Measurements from ENCODE around the gene PCMTD2.

Gene PCMTD2

GRCh38 chr20:64228086-64228653, 27.4 kb upstream of the PCMTD2 start:
- H3K4me3 ChIP-seq (ENCODE audit: low read depth, low read length) = no peak overlapping the region
- no peak for TF ChIP-seq CTCF (IDR thresholded peaks at IDR 0.05; ENCODE audit: low read depth, low read length, missing control alignments)
- no peak for DNase-seq (ENCODE audit: low read depth)

GRCh38 chr20:64228751-64229506, 26.6 kb upstream of the PCMTD2 start:
- TF ChIP-seq CTCF (IDR thresholded peaks at IDR 0.05; ENCODE audit: low read depth, low read length, missing control alignments) = no peak
- DNase-seq (ENCODE audit: low read depth) = no peak
- no peak overlapping the region for H3K4me3 ChIP-seq (ENCODE audit: low read depth, low read length)

GRCh38 chr20:64229507-64230061, 26.0 kb upstream of the PCMTD2 start:
- H3K4me3 ChIP-seq (ENCODE audit: low read depth, low read length) = no peak overlapping the region
- no peak for DNase-seq (ENCODE audit: low read depth)
- TF ChIP-seq CTCF (IDR thresholded peaks at IDR 0.05; ENCODE audit: low read depth, low read length, missing control alignments) = no peak

- no peak overlapping the region for H3K4me3 ChIP-seq (ENCODE audit: low read depth, low read length)
- DNase-seq (ENCODE audit: low read depth) = no peak
- TF ChIP-seq CTCF (IDR thresholded peaks at IDR 0.05; ENCODE audit: low read depth, low read length, missing control alignments) = no peak
Observed at GRCh38 chr20:64230461-64231145, 24.9 kb upstream of the PCMTD2 start.

- no peak overlapping the region for H3K4me3 ChIP-seq (ENCODE audit: low read depth, low read length)
Observed at GRCh38 chr20:64231621-64232550, 23.7 kb upstream of the PCMTD2 start.

More at GRCh38 chr20:64231621-64232550, 23.7 kb upstream of the PCMTD2 start:
- no peak for TF ChIP-seq CTCF (IDR thresholded peaks at IDR 0.05; ENCODE audit: low read depth, low read length, missing control alignments)
- DNase-seq (ENCODE audit: low read depth) = no peak

Measured in GM12864 (cell line).